GM12891 (cell line): ENCODE data around the gene EBI3.
"Not testable (repeated sequence)": the region's sequence is repeated elsewhere in the genome, so short reads cannot be mapped to it uniquely, and the experiment has no call there.

ENCODE experiments used
- DNase-seq: peaks from one replicate; pipeline ENCODE4 v3.0.0; 2011; ENCODE audit warnings: low spot score; ENCODE audit not compliant: insufficient read length
- FAIRE-seq: peaks from 2 replicates; lab custom pipeline; 2011; peaks lifted over from hg19 to GRCh38; lab: Jason Lieb, UNC
- PAX5 ChIP-seq: IDR thresholded peaks from 2 replicates; pipeline ENCODE4 v1.6.1; 2011; ENCODE audit warnings: low read length, moderate library complexity, mild to moderate bottlenecking; ENCODE audit not compliant: insufficient read depth, severe bottlenecking
- POLR2A ChIP-seq: IDR thresholded peaks from 2 replicates; pipeline ENCODE4 v1.6.1; 2011; ENCODE audit warnings: low read depth, low read length, control low read depth
- POLR2AphosphoS5 ChIP-seq: IDR thresholded peaks from 2 replicates; pipeline ENCODE4 v1.6.1; 2011; ENCODE audit warnings: low read depth, low read length, control low read depth
- POU2F2 ChIP-seq: IDR thresholded peaks from 2 replicates; pipeline ENCODE4 v1.6.1; 2011; ENCODE audit warnings: low read depth, mild to moderate bottlenecking, control low read depth, low read length, moderate library complexity
- SPI1 ChIP-seq: IDR thresholded peaks from 2 replicates; pipeline ENCODE4 v1.6.1; 2011; ENCODE audit warnings: low read depth, low read length, control low read depth
- TAF1 ChIP-seq: IDR thresholded peaks from 2 replicates; pipeline ENCODE4 v1.6.1; 2011; ENCODE audit warnings: low read depth, low read length, control low read depth

Gene EBI3

DNA sequence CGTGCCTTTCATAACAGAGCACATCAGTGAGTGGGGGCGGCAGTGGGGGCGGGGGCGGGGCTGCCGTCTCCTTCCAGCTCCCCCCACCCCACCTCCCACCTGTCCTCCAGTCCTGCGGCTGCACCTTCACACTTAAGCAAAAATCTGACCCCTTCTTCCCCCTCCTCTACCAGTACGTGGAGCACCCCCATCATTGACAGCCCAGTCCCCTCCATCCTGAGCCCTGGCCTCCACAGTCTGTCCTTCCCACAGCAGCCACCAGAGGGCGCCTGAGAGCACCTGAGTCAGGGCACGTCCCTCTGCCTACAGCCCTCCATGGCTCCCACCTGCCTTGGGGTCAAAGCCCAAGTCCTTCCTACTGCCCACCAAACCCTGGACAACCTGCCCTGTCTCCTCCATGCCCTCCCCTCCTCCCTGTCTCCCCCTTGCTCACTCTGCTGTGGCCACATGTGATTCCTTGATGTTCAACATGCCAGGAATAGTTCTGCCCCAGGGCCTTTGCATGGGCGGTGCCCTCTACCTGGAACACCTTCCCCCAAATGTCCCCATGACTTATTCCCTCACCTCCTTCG lies 4.0 kb downstream of the EBI3 start:
- TF ChIP-seq POU2F2 (peak; percentile 48; the same call in 1 of the 2 replicates), SPI1 (no peak), TAF1 (no peak), PAX5 (no peak), POLR2A (0 out of 2 replicates have a peak, but pooled peaks have one; percentile 9), POLR2AphosphoS5 (0 out of 2 replicates have a peak, but pooled peaks have one; percentile 18)
- DNase-seq (no peak), FAIRE-seq (peak; percentile 52)

DNA sequence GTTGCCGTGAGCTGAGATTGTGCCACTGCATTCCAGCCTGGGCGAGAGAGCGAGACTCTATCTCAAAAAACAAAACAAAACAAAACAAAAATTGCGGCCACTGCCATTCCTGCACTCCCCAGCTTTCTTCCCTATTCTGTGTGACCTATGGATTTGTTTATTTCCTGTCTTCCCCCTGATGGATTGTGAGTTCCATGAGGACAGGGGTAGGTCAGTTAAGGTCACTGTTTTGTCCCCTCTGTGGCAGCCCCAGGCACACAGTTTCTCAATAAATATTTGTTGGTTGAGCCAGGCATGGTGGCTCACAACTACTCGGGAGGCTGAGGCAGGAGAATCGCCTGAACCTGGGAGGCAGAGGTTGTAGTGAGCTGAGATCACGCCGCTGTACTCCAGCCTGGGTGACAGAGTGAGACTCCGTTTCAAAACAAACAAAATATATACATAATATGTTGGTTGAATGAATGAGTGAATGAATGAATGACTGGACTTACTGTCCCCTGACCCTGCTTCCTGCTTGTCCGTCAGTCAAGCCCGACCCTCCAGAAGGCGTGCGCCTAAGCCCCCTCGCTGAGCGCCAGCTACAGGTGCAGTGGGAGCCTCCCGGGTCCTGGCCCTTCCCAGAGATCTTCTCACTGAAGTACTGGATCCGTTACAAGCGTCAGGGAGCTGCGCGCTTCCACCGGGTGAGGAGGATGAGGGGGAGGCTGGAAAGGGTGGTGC lies 5.0 kb downstream of the EBI3 start:
- TF ChIP-seq POLR2A, result no peak
- TF ChIP-seq SPI1, result no peak
- FAIRE-seq (no peak), DNase-seq (no peak)

DNA sequence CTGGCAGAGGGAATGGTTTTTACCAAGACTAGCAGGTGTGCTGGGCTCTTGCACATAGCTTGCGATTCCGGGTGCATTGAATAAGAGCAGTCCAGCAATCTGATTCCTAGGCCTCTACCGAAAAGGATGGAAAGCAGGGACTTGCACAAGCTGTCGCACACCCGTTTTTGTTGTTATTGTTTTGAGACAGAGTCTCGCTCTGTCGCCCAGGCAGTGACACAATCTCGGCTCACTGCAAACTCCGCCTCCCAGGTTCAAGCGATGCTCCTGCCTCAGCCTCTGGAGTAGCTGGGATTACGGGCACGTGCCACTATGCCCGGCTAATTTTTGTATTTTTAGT lies 5.5 kb downstream of the EBI3 start:
- FAIRE-seq, result no peak
- no peak for TF ChIP-seq TAF1
- TF ChIP-seq POU2F2, result no peak
- no peak for DNase-seq

DNA sequence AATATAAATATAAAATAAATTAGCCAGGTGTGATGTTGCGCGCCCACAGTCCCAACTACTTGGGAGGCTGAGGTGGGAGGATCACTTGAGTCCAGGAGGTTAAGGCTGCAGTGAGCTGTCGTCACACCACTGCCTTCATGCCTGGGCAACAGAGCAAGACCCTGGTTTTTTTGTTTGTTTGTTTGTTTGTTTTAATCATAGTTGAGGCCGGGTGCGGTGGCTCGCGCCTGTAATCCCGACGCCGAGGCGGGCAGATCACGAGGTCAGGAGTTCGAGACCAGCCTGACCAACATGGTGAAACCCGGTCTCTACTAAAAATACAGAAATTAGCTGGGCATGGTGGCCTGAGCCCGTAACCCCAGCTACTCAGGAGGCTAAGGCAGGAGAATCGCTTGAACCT lies 8.2 kb downstream of the EBI3 start:
- not testable (repeated sequence) for DNase-seq, FAIRE-seq

DNA sequence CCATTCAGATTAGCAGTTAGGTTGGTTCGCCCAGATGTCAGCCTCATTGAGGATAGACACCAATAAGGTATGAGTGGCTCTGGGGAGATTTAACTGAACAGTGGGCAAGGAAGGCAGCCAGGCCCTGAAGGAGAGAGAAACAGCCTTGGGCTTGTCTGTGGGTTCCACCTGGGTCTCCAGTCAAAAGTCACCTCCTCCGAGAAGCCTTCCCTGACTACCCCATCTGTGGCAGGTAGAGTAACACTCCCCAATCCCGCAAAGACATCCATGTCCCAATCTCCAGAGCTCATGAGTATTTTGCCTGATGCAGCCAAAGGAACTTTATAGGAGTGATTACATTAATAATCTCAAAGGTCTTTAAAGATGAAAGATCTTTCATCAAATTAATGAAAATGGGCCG lies 9.5 kb downstream of the EBI3 start:
- TF ChIP-seq TAF1, result no peak
- no peak for TF ChIP-seq POLR2AphosphoS5
- no peak for TF ChIP-seq POLR2A
- no peak for TF ChIP-seq POU2F2
- no peak for TF ChIP-seq PAX5
- TF ChIP-seq SPI1, result no peak
- no peak for FAIRE-seq
- no peak for DNase-seq

DNA sequence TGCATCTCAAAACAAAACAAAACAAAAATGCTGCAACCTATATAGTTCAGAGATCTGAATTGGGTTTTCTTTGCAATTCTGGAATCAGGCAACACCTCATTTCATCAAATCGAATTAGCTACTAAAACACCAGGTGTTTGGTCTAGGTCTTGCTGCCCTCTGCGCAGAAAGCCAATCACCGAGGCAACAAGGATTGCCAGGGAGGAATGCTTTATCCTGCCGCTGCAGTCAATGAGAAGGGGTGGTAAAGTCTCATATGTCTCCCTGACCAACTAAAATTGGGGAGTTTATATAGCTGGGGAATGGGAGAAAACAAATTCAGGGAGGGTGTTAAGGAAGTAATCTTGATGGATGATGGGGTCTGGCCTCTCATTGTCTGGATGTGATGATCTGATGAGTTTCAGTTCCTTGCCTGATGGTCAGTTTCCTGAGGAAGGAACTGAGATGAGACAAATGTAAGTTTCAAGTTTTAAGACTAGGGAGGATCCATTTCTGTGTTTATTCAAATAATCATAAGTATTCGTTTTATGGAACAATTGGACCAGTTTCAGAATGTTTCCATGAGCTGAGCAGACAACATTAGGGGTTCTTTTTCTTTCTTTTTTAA lies 12.6 kb downstream of the EBI3 start:
- TF ChIP-seq TAF1, result no peak
- TF ChIP-seq POLR2AphosphoS5, result no peak
- TF ChIP-seq SPI1, result peak; percentile 94
- DNase-seq (no peak), FAIRE-seq (peak; percentile 82)

DNA sequence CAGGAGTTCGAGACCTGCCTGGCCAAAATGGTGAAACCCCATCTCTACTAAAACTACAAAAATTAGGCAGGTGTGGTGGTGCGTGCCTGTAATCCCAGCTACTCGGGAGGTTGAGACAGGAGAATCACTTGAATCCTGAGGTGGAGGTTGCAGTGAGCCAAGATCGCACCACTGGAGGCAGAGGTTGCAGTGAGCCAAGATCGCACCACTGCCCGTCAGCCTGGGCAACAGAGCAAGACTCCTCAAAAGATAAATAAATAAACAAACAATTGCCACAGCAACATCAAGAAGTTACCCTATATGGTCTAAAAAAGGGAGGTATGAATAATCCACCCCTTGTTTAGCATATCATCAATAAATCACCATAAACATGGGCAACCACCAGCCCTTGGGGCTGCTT lies 16.6 kb downstream of the EBI3 start:
- DNase-seq, FAIRE-seq: not testable (repeated sequence)

DNA sequence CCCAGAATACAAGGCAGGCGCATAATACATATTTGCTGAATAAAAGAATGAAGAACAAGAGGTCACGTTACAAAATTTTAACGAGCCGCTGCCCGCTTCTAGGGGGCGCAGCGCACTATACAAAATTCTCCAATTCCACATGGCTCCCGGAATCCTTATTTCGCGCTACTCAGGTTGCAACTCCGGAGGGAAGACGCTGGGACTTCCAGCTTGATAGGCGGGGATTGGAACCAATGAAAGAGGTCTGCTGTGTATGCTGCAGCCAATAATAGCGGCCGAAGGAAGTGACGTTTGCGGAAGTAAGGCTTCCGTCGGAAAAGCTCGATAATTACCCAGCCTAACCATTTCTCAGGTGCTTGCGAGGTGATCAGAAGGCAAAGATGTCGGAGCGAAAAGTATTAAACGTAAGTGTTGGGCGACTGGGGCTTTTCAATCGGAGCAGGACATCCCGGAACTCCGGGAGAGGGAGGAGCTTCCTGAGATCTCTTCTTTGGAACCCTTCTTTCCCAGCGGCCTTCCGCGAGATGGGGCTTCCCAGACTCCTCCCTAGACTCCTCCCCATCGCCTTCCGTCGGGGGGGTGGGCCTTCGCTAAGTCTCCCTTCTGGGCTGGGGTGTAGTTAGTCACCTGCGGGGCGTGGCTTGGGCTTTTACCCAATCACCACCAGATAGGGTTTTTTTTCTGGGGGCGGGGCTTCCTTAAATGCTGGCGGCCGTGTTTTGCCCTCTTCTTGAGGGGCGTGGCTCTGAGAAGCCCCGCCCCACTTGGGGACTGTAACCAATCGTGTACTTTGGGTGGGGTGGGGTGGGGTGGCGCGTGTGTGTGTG lies 17.7 kb downstream of the EBI3 start, which contains the start of gene YJU2:
Gene YJU2, plus strand, starts transcription at position 314 of the 827 bp plus-strand sequence. Its CDS starts 67 bp downstream, at position 381.
- TF ChIP-seq PAX5 (no peak), SPI1 (peak; percentile 29), POLR2AphosphoS5 (peak; percentile 96), TAF1 (peak; percentile 93), POU2F2 (peak; percentile 76), POLR2A (peak; percentile 92)
- FAIRE-seq (peak; percentile 92), DNase-seq (peak; percentile 98)

DNA sequence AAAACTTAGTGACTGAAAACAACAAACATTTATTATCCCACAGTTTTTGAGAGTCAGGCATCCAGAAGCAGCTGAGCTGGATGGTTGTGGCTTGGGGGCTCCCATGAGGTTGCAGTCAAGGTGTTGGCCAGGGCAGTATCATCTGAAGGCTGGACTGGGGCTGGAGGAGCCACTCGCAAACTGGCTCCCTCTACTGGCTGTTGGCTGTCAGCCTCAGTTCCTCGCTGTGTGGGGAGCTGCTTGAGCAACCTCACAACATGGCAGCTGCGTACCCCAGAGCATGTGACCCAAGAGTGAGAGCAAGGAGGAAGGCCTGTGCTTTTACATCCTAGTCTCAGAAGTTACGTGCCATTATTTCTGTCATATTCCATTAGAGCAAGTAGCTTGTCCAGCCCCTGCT lies 27.2 kb downstream of the EBI3 start:
- DNase-seq, result no peak
- no peak for TF ChIP-seq POLR2AphosphoS5
- no peak for TF ChIP-seq TAF1
- no peak for FAIRE-seq

DNA sequence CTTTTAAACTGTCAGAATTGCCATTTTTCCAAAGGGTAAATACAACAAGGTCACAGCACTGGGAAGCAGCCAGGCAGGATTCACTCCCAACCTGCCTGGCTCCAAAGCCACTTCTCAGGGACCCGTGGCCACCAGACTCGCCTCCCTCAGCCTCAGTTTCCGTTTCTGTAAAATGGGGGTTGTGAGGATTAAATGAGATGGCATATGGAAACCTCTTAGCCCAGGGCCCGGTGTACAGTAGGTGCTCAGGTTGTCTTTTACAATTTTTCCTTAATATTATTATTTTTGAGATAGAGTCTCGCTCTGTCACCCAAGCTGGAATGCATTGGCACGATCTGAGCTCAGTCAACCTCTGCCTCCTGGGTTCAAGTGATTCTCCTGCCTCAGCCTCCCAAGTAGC lies 27.7 kb downstream of the EBI3 start:
- DNase-seq (no peak), FAIRE-seq (no peak)
- no peak for TF ChIP-seq POU2F2
- no peak for TF ChIP-seq POLR2A
- TF ChIP-seq TAF1, result no peak
